ENCODE results near the gene IL4R. TPM values are rescaled to one million over a fixed set of nuclear protein-coding genes. Genes with fewer than 3 reads are reported as not detected.
"Not testable (repeated sequence)": the region's sequence is repeated elsewhere in the genome, so short reads cannot be mapped to it uniquely, and the experiment has no call there.

Gene IL4R
- total RNA-seq, 1 donor from 2014 or later, result 23.6 TPM

GRCh38 chr16:27273670-27274423, 39.9 kb upstream of the IL4R start:
- no peak overlapping the region for H3K4me3 Mint-ChIP-seq (ENCODE audit: low read depth)
- H3K27me3 Mint-ChIP-seq, result no peaks in the 10 kb centered on the region
- H3K36me3 Mint-ChIP-seq (ENCODE audit: insufficient read depth), result no peaks in the 10 kb centered on the region
- TF ChIP-seq CTCF (IDR thresholded peaks at IDR 0.05; ENCODE audit: unreplicated experiment), result no peak
- no peaks in the 10 kb centered on the region for H3K9me3 Mint-ChIP-seq (ENCODE audit: low read depth)
- H3K27ac Mint-ChIP-seq, result no peak overlapping the region
- no peak for DNase-seq (ENCODE audit: low spot score, unreplicated experiment)
- no peaks in the 10 kb centered on the region for H3K4me1 Mint-ChIP-seq (ENCODE audit: low read depth)

GRCh38 chr16:27274424-27274874, 39.3 kb upstream of the IL4R start:
- H3K9me3 Mint-ChIP-seq (ENCODE audit: low read depth); H3K4me1 Mint-ChIP-seq (ENCODE audit: low read depth); DNase-seq (ENCODE audit: low spot score, unreplicated experiment); H3K4me3 Mint-ChIP-seq (ENCODE audit: low read depth); H3K36me3 Mint-ChIP-seq (ENCODE audit: insufficient read depth); H3K27me3 Mint-ChIP-seq; H3K27ac Mint-ChIP-seq: not testable (repeated sequence)

GRCh38 chr16:27275394-27275793, 38.4 kb upstream of the IL4R start:
- TF ChIP-seq CTCF (IDR thresholded peaks at IDR 0.05; ENCODE audit: unreplicated experiment), result no peak
- Mint-ChIP-seq H3K27ac (no peak overlapping the region), H3K4me3 (ENCODE audit: low read depth) (no peak overlapping the region), H3K27me3 (no peaks in the 10 kb centered on the region), H3K9me3 (ENCODE audit: low read depth) (no peaks in the 10 kb centered on the region), H3K4me1 (ENCODE audit: low read depth) (no peaks in the 10 kb centered on the region), H3K36me3 (ENCODE audit: insufficient read depth) (no peaks in the 10 kb centered on the region)
- DNase-seq (ENCODE audit: low spot score, unreplicated experiment), result no peak

- no peak overlapping the region for H3K27ac Mint-ChIP-seq
These were observed 32.5 kb upstream of the IL4R start for GRCh38 chr16:27281243-27281642.

GRCh38 chr16:27284865-27285675, 28.7 kb upstream of the IL4R start:
- Mint-ChIP-seq H3K27me3 (peaks cover 8% of the 10 kb centered on the region), H3K4me1 (ENCODE audit: low read depth) (peaks cover 1% of the 10 kb centered on the region), H3K4me3 (ENCODE audit: low read depth) (no peak overlapping the region), H3K9me3 (ENCODE audit: low read depth) (peaks cover 4% of the 10 kb centered on the region), H3K27ac (no peak overlapping the region), H3K36me3 (ENCODE audit: insufficient read depth) (no peaks in the 10 kb centered on the region)
- no peak for TF ChIP-seq CTCF (IDR thresholded peaks at IDR 0.05; ENCODE audit: unreplicated experiment)
- DNase-seq (ENCODE audit: low spot score, unreplicated experiment), result no peak

More at GRCh38 chr16:27281243-27281642, 32.5 kb upstream of the IL4R start:
- DNase-seq (ENCODE audit: low spot score, unreplicated experiment), result no peak
- no peak overlapping the region for H3K4me3 Mint-ChIP-seq (ENCODE audit: low read depth)
- H3K27me3 Mint-ChIP-seq, result peaks cover 8% of the 10 kb centered on the region
- TF ChIP-seq CTCF (IDR thresholded peaks at IDR 0.05; ENCODE audit: unreplicated experiment), result no peak
- H3K9me3 Mint-ChIP-seq (ENCODE audit: low read depth), result no peaks in the 10 kb centered on the region
- peaks cover 1% of the 10 kb centered on the region for H3K4me1 Mint-ChIP-seq (ENCODE audit: low read depth)
- no peaks in the 10 kb centered on the region for H3K36me3 Mint-ChIP-seq (ENCODE audit: insufficient read depth)
